Effector memory CD4-positive, alpha-beta T cell (primary cell): ENCODE measurements around the gene KIF16B.

ENCODE experiments used
- DNase-seq, 3 donors: peaks; one replicate each; pipeline ENCODE4 v3.0.0-alpha.2; 2020
- H3K27ac ChIP-seq: 2 replicates; pipeline ENCODE4 v1.7.0; 2013; ENCODE audit warnings: mild to moderate bottlenecking, low read length, moderate library complexity; ENCODE audit not compliant: insufficient read depth, poor library complexity, severe bottlenecking
- H3K27me3 ChIP-seq: replicated peaks from 2 replicates; pipeline ENCODE4 v1.7.0; 2013; ENCODE audit warnings: mild to moderate bottlenecking, low read length; ENCODE audit not compliant: insufficient read depth, control insufficient read depth, poor library complexity, severe bottlenecking
- H3K36me3 ChIP-seq: 2 replicates; pipeline ENCODE4 v1.7.0; 2013; ENCODE audit warnings: mild to moderate bottlenecking, low read length, moderate library complexity; ENCODE audit not compliant: control insufficient read depth, insufficient read depth
- H3K4me1 ChIP-seq: 2 replicates; pipeline ENCODE4 v1.7.0; 2013; ENCODE audit warnings: low read length, mild to moderate bottlenecking; ENCODE audit not compliant: control insufficient read depth, insufficient read depth, poor library complexity, severe bottlenecking
- H3K4me3 ChIP-seq: 2 replicates; pipeline ENCODE4 v1.7.0; 2013; ENCODE audit warnings: low read length, low read depth, mild to moderate bottlenecking; ENCODE audit not compliant: insufficient read depth, poor library complexity, severe bottlenecking
- H3K9me3 ChIP-seq: 2 replicates; pipeline ENCODE4 v1.7.0; 2013; ENCODE audit warnings: mild to moderate bottlenecking, low read length, moderate library complexity; ENCODE audit not compliant: control insufficient read depth

Gene KIF16B

DNA sequence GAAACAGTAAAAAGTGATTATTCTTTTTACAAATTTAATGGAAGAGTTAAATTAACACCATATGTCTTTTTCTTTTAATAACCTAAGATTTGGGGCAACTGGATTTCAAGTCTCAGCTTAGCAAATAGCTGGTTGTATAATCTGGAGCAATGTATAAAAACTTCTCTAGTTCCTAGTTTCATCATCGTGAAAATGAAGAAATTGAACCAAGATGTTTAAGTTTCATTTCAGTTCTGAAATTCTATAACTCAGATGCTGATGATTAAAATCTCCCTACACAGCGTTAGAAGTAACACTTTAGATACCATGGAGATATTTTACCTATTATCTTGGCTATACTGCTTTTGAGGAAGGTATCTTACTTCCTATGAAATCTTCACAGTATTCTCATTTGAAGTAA is 252.0 kb downstream of the KIF16B start:
- no peak for DNase-seq
- no peak overlapping the region for H3K27ac ChIP-seq
- no peak overlapping the region for H3K4me3 ChIP-seq
- H3K27me3 ChIP-seq = no peaks in the 10 kb centered on the region
- no peaks in the 10 kb centered on the region for H3K4me1 ChIP-seq
- no peaks in the 10 kb centered on the region for H3K9me3 ChIP-seq
- H3K36me3 ChIP-seq = no peaks in the 10 kb centered on the region

DNA sequence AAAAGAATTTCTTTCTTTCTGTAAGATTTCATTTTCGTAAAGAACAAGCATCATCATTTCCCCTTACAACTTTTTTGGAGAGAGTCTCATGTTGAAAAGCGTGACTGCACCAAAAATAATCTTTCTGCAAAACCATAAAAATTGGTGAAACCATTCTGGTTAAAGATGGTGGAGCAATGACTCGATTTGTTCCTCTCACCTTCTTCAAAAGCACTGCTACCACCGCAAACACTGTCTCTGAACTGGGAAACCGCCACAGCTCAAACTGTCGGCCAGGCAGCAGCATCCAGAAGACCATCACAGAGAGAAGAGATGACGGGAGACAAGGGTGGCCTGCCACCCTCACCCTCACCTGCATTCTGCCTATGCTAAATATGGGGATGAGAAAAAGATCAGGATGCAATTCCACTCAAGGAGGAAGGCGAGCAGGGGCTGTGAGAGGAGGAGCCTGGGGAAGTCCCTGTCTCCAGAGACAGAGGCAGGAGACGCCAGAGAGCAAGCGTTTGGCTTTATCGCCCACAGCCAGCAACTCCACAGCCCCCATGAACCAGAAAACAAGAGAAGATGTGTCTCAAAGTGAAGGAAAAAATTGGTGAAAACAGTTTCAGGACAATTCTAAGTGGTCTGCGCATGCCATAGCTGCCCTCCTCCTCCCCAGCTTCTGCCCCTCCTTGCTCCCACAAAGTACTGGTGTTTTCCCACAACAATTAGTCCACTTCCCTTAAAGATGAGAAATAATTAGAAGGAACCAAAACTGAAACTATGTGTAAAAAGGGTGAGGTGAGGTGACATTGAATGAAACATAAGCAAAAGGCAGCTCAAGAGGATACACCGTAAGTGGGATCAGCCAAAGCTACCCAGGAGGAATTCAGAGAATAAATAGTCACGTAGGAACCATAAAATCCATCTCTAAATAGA is 255.5 kb downstream of the KIF16B start:
- DNase-seq = no peak
- no peak overlapping the region for H3K27ac ChIP-seq
- H3K27me3 ChIP-seq = no peaks in the 10 kb centered on the region

DNA sequence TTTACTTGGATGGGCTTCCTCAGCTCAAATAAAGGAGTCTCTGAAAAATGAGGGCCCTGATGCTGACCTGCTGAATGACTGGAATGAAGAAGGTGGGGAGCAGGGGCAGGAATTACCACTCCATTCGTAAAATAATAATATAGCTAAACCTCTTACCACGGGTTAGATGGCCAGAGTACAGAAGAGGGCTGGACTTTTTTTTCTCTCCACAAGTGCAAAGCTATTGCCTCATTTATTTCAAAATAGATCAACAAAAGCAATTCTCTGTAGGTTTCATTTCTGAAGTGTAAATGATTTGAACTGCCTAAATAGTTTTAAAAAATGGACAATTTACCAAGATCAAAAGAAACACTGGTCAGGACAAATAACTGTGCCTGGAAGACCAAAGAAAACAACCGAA is 256.7 kb downstream of the KIF16B start:
- no peak for DNase-seq
- Histone ChIP-seq H3K9me3 (no peaks in the 10 kb centered on the region), H3K27me3 (no peaks in the 10 kb centered on the region), H3K36me3 (no peaks in the 10 kb centered on the region), H3K4me3 (no peak overlapping the region), H3K4me1 (no peaks in the 10 kb centered on the region), H3K27ac (no peak overlapping the region)

More for the DNA sequence above, 255.5 kb downstream of the KIF16B start:
- Histone ChIP-seq H3K36me3 (no peaks in the 10 kb centered on the region), H3K9me3 (no peaks in the 10 kb centered on the region), H3K4me3 (no peak overlapping the region), H3K4me1 (no peaks in the 10 kb centered on the region)

DNA sequence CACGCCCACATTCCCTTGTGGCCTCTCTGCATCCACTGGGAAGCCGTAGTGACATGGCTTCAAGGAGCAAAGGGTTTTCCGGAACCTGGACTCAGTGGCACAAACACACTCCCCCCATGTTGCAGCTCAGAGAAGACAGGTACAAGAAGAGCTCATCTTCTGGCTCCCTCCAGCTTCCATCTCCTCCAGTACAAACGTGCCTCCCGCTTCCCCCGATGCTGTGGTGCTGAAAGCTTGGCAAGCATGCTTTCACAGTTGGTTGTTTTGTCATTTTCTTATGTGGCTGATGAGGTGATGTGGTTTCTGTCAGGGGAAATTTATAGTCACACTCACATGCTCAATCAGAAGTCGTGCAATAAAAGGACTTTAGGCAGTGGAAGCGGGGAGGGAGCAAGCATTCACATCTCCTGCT is 258.5 kb downstream of the KIF16B start:
- DNase-seq = no peak
- H3K4me3 ChIP-seq = no peak overlapping the region
- no peaks in the 10 kb centered on the region for H3K27me3 ChIP-seq
- no peaks in the 10 kb centered on the region for H3K9me3 ChIP-seq
- H3K4me1 ChIP-seq = no peaks in the 10 kb centered on the region
- H3K27ac ChIP-seq = no peak overlapping the region
- no peaks in the 10 kb centered on the region for H3K36me3 ChIP-seq

DNA sequence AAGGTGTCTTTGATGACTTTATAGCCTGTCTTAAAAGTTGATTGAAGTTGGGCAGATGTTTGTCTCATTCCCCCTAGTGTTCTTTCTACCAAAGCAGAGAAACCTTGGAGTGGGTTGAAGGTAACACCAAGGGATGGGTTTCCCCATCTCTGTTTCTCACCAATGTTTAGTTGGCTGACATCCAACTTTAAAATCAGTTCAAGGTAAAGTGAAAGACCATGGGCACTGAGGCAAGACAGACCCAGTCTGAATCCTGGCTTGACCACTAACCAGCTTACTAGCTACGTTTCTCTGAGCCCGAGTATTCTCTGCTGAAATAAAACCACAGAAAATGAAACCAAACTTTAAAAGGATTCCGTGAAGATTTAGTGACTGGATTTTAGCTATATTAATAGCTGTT is 258.9 kb downstream of the KIF16B start:
- no peak for DNase-seq
- Histone ChIP-seq H3K4me1 (no peaks in the 10 kb centered on the region), H3K27ac (no peak overlapping the region), H3K9me3 (no peaks in the 10 kb centered on the region), H3K36me3 (no peaks in the 10 kb centered on the region), H3K27me3 (no peaks in the 10 kb centered on the region), H3K4me3 (no peak overlapping the region)

DNA sequence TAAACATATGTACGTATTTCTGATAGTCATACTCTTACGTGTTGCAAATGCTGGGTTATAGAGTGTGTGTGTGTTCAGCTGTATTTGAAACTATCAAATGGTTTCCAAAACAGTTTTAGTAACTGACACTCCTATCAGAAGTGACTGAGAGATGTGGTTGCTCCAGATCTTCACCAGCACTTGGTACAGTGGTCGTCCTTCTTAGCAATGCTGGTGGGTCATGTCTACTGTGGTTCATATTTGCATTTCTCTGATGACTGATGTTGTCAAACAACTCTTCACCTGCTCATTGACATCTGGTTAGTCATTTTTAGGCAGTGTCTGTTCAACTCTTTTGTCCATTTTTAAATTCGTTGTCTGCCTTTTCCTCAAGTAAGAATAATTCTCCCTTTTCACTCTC is 259.3 kb downstream of the KIF16B start:
- H3K9me3 ChIP-seq = no peaks in the 10 kb centered on the region
- H3K27me3 ChIP-seq = no peaks in the 10 kb centered on the region
- no peaks in the 10 kb centered on the region for H3K4me1 ChIP-seq
- H3K27ac ChIP-seq = no peak overlapping the region
- DNase-seq = no peak
- H3K4me3 ChIP-seq = no peak overlapping the region
- H3K36me3 ChIP-seq = no peaks in the 10 kb centered on the region

DNA sequence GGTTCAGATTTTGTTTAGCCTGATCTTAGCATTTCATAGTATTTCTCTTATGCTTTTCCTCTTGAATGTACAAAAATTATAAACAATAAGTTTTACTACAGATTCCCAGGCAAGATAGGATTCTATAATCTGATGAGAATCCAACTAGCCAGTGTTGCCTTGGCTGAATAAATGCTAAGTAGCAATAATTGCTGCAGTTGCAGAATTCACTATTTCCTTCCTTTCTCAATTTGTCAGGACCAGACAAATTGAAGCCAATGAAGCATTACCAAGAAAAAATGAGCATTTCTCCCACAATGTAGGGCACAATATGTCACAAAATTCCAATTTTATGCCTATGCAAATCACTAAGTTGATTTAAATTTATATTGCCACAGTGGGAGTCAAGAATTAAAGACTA is 260.2 kb downstream of the KIF16B start:
- no peaks in the 10 kb centered on the region for H3K9me3 ChIP-seq
- H3K36me3 ChIP-seq = no peaks in the 10 kb centered on the region
- H3K4me1 ChIP-seq = no peaks in the 10 kb centered on the region
- no peak overlapping the region for H3K4me3 ChIP-seq
- no peak for DNase-seq
- no peaks in the 10 kb centered on the region for H3K27me3 ChIP-seq
- H3K27ac ChIP-seq = no peak overlapping the region

DNA sequence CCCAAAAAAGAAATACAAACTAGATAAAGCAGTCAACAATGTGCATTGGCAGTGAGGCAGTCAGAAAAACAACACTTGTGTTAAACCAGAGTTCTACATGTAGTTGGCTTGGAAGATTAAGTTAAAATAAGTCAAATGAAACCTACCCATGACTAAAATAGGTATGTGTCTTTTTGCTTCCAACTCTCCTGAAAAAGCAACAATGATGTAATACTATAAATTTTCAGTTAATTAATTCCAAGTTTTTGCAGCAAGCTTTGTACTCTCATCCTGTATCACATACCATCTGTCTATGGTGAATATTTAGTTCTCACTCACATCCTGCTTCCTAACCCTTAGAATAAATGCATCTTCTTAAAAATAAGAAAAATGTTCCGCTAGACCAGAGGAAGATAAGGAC is 261.5 kb downstream of the KIF16B start:
- Histone ChIP-seq H3K4me3 (no peak overlapping the region), H3K27ac (no peak overlapping the region), H3K4me1 (no peaks in the 10 kb centered on the region), H3K36me3 (no peaks in the 10 kb centered on the region), H3K9me3 (no peaks in the 10 kb centered on the region), H3K27me3 (no peaks in the 10 kb centered on the region)
- DNase-seq = no peak

DNA sequence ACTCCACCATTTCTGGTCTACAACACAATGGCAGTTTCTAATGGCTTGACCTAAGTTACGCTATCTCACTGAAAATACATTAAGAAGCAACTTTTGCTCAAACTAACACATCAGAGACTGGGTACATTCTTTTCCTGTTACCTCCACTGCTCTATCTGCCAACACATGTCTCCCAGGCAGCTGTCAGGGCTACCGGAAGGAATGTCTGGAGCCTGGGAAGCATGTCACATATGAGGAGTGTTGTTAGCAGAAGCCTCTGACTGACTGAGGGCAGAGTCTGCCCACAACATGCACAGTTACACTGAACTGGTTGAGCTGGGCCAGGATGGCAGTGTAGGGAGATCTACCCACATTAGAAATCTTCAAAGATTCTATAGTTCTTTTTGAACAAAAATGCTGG is 264.5 kb downstream of the KIF16B start:
- H3K36me3 ChIP-seq = no peaks in the 10 kb centered on the region
- H3K27me3 ChIP-seq = no peaks in the 10 kb centered on the region
- H3K9me3 ChIP-seq = no peaks in the 10 kb centered on the region
- no peak for DNase-seq
- H3K27ac ChIP-seq = no peak overlapping the region
- no peak overlapping the region for H3K4me3 ChIP-seq
- no peaks in the 10 kb centered on the region for H3K4me1 ChIP-seq

DNA sequence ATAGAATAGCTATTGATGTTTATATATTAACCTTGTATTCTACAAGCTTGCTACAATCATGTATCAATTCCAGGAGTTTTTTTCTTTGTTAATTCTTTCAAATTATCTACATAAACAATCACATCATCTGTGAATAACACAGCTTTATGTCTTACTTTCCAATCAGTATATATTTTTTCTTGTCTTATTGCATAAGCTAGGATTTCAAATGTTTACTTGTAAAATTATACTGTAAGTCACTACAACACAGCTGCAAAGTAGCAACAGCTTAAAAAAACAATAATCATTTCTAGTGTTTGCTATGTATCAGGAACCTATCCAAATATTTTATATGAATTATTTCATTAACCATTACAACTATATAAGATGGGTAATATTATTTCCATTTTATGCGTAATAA is 270.4 kb downstream of the KIF16B start:
- Histone ChIP-seq H3K27me3 (no peaks in the 10 kb centered on the region), H3K36me3 (no peaks in the 10 kb centered on the region), H3K4me3 (no peak overlapping the region), H3K27ac (no peak overlapping the region), H3K4me1 (no peaks in the 10 kb centered on the region), H3K9me3 (no peaks in the 10 kb centered on the region)
- no peak for DNase-seq
